Measurements from ENCODE around the gene LRRTM2. TPM values are rescaled to one million over a fixed set of nuclear protein-coding genes. Genes with fewer than 3 reads are reported as not detected.

The LRRTM2 gene
- total and polyA plus RNA-seq, 8 donors = 0.16 to 2.9 (median 1.0) TPM

GRCh38 chr5:138870611-138871010 lies 4.5 kb downstream of the LRRTM2 start:
- intact Hi-C loops (cut with DNase I) = no loop called here
- H3K4me3 ChIP-seq = no peak overlapping the region
- peaks cover 5 to 63% of the 10 kb centered on the region in 2 donors for H3K4me1 ChIP-seq

GRCh38 chr5:138869763-138870500 lies 5.2 kb downstream of the LRRTM2 start:
- Histone ChIP-seq H3K4me1 (peaks cover 5 to 57% of the 10 kb centered on the region in 2 donors), H3K27me3 (no peaks in the 10 kb centered on the region), H3K36me3 (no peaks in the 10 kb centered on the region), H3K27ac (no peak overlapping the region), H3K4me3 (no peak overlapping the region), H3K9me3 (no peaks in the 10 kb centered on the region)
- ATAC-seq (peak; percentile 28), DNase-seq (no peak)
- TF ChIP-seq CTCF (IDR thresholded peaks at IDR 0.05) = no peak
- intact Hi-C loops (cut with DNase I) = no loop called here

More at GRCh38 chr5:138870611-138871010, 4.5 kb downstream of the LRRTM2 start:
- no peaks in the 10 kb centered on the region for H3K9me3 ChIP-seq
- H3K27ac ChIP-seq = no peak overlapping the region
- H3K27me3 ChIP-seq = no peaks in the 10 kb centered on the region
- no peak for TF ChIP-seq CTCF (IDR thresholded peaks at IDR 0.05)
- ATAC-seq (no peak), DNase-seq (no peak)
- no peaks in the 10 kb centered on the region for H3K36me3 ChIP-seq

- ATAC-seq (no peak), DNase-seq (no peak)
- H3K9me3 ChIP-seq = no peaks in the 10 kb centered on the region
- no peaks in the 10 kb centered on the region for H3K36me3 ChIP-seq
- TF ChIP-seq CTCF (IDR thresholded peaks at IDR 0.05) = no peak
- intact Hi-C loops (cut with DNase I) = no loop called here
- H3K4me1 ChIP-seq = peaks cover 5 to 48% of the 10 kb centered on the region in 2 donors
- no peak overlapping the region for H3K4me3 ChIP-seq
- H3K27ac ChIP-seq = no peak overlapping the region
- no peaks in the 10 kb centered on the region for H3K27me3 ChIP-seq
Measured at GRCh38 chr5:138869038-138869437, 6.1 kb downstream of the LRRTM2 start.

GRCh38 chr5:138867011-138867410 lies 8.1 kb downstream of the LRRTM2 start:
- Histone ChIP-seq H3K27ac (no peak overlapping the region), H3K4me3 (no peak overlapping the region), H3K27me3 (no peaks in the 10 kb centered on the region), H3K4me1 (peaks cover 5 to 31% of the 10 kb centered on the region in 2 donors), H3K9me3 (peaks cover 0 to 14% of the 10 kb centered on the region in 2 donors), H3K36me3 (peaks cover 0 to 12% of the 10 kb centered on the region in 2 donors)
- intact Hi-C loops (cut with DNase I) = no loop called here
- DNase-seq (no peak), ATAC-seq (no peak)
- TF ChIP-seq CTCF (IDR thresholded peaks at IDR 0.05) = no peak

- no peak for TF ChIP-seq CTCF (IDR thresholded peaks at IDR 0.05)
- DNase-seq (no peak), ATAC-seq (no peak)
- H3K4me3 ChIP-seq = no peak overlapping the region
- no peaks in the 10 kb centered on the region for H3K9me3 ChIP-seq
- H3K27me3 ChIP-seq = no peaks in the 10 kb centered on the region
- intact Hi-C loops (cut with DNase I) = no loop called here
- H3K36me3 ChIP-seq = no peaks in the 10 kb centered on the region
- peaks cover 15 to 24% of the 10 kb centered on the region in 2 donors for H3K4me1 ChIP-seq
- H3K27ac ChIP-seq = no peak overlapping the region
Measured at GRCh38 chr5:138853132-138853531, 22.0 kb downstream of the LRRTM2 start.
